LNCaP clone FGC (cell line): Measurements from ENCODE around the gene PGM2.

Source experiments
- DNase-seq: peaks from one replicate; pipeline ENCODE4 v3.0.0-alpha.2; 2011; ENCODE audit warnings: low read depth
- H3K4me3 ChIP-seq: 2 replicates; pipeline ENCODE4 v1.5.1; 2011; ENCODE audit warnings: mild to moderate bottlenecking, low read depth, low read length, control low read depth
- TF ChIP-seq, protein P1 (sequence below): IDR thresholded peaks from 2 replicates; pipeline ENCODE4 v1.5.1; 2012; ENCODE audit warnings: mild to moderate bottlenecking; ENCODE audit not compliant: control insufficient read depth, insufficient read depth; ENCODE audit errors: extremely low read depth

PGM2 gene

DNA sequence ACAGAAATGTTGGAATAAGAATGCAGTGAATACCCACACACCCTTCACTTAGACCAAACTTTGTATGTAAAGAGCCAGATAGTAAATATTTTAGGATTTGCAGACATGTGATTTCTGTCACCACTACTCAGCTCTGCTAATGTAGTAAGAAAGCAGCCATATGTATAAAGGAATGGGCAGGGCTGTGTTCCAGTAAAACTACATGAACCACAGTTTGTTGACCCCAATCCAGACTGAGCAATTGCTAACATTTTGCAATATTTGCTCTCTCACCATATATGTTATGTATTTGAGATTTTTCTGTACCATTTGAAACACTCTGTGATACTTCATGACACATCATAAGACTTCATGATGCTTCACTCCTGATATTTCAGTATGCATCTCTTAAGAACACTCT is 32.4 kb downstream of the PGM2 start:
- no peak for DNase-seq
- TF ChIP-seq, protein P1, sequence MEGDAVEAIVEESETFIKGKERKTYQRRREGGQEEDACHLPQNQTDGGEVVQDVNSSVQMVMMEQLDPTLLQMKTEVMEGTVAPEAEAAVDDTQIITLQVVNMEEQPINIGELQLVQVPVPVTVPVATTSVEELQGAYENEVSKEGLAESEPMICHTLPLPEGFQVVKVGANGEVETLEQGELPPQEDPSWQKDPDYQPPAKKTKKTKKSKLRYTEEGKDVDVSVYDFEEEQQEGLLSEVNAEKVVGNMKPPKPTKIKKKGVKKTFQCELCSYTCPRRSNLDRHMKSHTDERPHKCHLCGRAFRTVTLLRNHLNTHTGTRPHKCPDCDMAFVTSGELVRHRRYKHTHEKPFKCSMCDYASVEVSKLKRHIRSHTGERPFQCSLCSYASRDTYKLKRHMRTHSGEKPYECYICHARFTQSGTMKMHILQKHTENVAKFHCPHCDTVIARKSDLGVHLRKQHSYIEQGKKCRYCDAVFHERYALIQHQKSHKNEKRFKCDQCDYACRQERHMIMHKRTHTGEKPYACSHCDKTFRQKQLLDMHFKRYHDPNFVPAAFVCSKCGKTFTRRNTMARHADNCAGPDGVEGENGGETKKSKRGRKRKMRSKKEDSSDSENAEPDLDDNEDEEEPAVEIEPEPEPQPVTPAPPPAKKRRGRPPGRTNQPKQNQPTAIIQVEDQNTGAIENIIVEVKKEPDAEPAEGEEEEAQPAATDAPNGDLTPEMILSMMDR = no peak
- H3K4me3 ChIP-seq = no peak overlapping the region

DNA sequence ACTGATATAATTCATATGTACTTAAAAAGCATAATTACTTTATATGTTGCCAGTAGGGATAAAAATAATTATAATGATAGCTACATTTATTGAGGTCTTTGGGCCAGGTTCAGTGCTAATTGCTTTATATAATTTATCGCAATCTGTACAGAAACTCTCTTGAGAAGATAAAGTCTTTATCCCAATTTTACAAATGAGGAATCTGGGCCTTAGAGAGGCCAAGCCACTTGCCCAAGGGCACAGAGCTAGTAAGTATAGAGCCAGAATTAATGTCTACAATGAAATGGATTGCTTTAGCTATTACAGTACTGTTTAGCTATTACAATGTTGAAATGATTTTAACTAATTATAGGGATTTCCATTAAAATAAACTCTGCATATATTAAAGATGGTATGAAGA is 33.8 kb downstream of the PGM2 start:
- TF ChIP-seq, protein P1 = no peak
- no peak for DNase-seq
- H3K4me3 ChIP-seq = no peak overlapping the region

DNA sequence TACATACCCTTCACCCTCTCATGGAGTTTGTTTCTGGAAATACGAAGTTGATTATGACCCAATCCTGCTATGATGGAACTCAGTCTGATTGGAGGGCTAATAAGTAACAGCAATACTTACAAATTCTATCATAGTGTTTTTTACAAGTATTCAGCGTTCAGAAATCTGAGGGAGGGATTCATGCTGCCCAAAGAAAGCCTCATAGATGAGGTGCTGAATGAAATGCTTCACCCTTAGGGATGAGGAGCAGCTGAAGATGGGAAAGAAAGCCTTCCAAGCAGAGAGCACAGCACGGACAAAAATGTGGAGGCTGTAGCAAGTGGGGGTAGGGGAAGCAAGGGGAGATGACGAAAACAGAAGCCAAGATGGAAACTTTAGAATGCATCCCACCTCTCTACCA is 36.5 kb downstream of the PGM2 start:
- no peak for DNase-seq
- no peak overlapping the region for H3K4me3 ChIP-seq
- TF ChIP-seq, protein P1 = no peak

DNA sequence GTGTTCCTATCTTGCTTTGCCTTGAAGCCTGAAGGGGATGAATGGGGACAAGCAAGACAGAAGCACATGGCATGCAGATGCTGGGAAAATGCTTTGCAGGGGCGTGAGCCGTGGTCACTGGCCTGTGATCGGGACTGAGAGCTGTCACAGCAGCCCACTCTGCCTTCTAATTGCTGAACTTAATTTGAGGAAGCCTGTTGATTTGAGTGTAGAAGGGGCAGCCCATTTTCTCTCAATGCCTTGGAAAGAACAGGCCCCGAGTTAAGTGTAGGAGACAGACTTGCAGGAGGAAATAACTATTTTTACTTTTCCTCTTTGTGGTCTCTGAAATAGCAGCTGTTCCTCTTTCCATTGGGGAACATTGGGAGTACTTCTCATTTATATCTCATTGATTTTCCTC is 38.3 kb downstream of the PGM2 start:
- TF ChIP-seq, protein P1 = no peak
- DNase-seq = no peak
- H3K4me3 ChIP-seq = no peak overlapping the region

DNA sequence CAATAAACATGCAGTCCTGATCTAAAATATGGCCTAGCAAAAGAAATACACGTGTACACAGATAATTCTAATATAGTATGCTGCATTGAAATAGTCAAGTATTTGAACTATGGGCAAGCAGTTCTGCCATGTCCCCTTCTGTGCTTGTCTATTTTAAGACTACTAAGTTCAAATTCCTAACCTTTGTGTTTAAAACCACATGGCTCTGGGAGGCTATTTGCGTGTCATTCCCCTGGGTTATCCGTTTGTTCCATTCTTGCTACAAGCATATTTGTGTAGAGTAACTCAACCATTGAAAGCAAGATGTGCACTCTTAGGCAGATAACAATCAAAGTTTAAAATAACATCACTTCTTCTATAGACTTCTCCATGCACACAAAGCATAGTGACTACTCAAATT is 39.0 kb downstream of the PGM2 start:
- no peak for DNase-seq
- H3K4me3 ChIP-seq = no peak overlapping the region
- TF ChIP-seq, protein P1 = no peak

DNA sequence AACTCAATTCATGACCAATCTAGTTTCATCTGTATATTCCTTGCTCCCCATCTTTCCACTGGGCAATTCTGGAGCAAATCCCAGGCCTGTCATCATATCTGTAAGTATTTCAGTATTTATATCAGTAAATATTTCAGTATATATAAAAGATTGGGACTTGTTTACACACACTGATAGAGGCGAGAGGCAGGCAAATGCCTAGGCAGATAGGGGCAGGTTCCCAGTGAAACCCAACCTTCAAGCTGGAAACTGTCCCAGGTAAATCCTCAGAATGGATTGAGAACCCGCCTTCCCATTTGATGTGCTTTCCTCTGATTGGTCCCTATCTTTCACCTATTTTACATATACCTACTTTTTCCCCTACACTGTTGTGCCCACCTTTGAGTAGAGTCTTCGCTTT is 40.6 kb downstream of the PGM2 start:
- TF ChIP-seq, protein P1 = no peak
- no peak overlapping the region for H3K4me3 ChIP-seq
- no peak for DNase-seq

DNA sequence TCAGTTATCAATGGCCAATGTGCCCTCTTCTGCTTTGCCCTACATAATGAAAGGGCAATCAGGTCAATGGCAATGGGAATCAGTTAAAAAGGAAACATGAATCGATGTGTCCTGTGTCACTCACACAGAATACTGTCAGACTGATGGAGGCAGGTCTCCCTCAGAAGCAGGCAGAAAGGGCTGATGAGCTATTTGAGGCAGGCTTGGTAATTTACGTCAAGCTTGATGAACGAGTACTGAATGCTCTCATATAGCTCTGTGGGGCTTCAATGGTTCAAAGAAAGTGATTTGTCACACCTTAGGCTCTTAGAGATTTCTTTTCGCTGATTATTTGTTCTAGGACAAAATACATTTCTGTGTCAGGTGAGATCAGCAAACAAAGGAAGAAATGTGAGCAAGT is 41.8 kb downstream of the PGM2 start:
- DNase-seq = no peak
- TF ChIP-seq, protein P1 = no peak
- no peak overlapping the region for H3K4me3 ChIP-seq
